Measurements from ENCODE around the gene SLC22A1.
"Not testable (repeated sequence)": the region's sequence is repeated elsewhere in the genome, so short reads cannot be mapped to it uniquely, and the experiment has no call there.

SLC22A1 gene

DNA sequence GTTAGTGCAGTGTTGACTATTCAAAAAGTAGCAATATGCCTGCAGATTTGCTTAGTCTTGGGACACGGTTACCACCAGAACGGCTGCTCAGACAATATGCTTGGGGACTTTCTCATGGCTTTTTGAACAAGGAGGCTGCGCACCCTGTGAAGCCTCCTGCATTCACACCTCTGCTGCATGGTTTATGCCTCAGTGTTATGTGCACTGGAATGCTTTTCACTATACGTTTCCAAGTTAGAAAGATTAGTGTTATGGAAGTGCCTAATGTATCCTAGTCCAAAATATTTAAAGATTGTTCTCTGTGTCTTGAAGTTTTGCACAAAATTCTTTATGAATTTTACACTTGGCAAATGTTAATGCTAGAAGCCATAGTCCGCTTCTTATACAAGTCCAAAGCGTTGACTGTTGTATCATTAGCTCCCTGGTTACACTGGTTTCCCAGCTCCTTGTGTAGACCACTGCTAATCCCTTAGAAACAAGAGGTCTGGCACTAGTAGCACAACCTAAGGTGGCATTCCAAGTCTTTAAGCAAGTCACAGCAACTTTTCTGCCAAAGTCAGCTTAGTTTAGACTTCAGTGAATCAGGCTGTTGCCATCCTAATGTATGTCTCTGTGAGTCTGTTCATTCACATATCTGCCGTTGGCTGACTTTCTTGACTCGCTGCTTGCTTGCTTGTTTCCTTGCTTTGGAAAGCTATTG, 26.3 kb upstream of the SLC22A1 start:
- no peak for DNase-seq

DNA sequence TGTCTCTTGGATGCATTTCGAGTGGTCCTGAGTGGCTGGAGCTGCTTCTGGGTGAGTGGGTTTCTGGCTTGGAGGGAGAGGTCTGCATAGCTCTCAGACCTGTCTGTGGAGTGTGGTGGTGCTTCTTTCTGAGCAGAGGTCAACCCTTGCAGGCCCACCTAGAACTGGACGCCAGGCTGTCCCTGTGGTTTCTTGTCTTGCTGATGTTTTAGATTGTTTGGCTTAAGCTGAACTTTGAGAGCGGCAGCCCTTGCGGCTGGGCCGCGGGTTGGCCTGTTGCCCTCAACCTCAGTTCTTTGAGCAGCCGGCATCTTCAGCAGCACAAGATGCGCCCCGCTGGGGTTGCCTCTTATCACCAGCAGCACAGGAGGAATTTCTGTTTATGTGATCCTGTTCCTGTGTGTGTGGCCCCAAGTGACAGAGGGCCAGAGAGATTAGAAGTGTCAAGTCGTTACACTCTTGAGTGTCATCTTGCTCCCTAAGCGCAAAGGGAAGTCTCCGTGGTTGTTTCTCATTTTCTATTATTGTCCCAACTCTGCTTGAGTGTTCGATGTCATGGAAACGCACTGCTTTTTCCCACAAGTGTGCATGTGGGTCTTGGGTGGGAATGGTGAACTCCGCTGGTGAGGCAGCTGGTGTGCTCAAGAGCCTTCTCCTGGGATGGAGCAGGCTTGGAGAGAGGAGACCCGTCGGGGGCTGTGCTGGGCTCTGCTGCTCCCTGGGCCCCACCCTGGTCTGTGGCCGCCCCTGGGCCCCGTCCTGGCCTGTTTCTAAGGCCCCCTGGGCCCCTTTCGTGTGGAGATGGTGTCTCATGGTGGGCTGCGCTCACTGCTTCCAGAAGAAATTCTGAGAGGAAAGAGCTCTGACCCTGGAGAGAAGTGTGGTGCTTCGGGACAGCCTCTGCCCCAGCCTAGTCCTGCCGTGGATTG, 20.1 kb upstream of the SLC22A1 start:
- DNase-seq: no peak

DNA sequence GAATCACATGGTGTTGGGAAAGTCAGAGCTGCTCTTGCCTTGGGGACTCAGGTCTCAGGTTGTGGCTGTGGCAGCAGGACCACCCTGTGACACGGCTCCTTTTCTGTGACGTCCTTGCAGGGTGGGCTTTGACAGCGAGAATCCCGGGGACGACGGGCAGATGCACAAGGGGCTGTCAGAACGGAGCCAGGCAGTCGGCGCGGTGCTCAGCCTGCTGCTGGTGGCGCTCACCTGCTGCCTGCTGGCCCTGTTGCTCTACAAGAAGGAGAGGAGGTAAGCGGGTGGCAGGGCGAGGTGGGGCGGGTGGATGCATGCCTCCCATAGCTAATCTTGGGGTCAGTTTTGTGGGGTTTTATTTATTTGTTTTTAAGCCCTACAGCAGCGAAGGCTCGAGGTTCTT, 19.2 kb upstream of the SLC22A1 start:
- no peak for DNase-seq

DNA sequence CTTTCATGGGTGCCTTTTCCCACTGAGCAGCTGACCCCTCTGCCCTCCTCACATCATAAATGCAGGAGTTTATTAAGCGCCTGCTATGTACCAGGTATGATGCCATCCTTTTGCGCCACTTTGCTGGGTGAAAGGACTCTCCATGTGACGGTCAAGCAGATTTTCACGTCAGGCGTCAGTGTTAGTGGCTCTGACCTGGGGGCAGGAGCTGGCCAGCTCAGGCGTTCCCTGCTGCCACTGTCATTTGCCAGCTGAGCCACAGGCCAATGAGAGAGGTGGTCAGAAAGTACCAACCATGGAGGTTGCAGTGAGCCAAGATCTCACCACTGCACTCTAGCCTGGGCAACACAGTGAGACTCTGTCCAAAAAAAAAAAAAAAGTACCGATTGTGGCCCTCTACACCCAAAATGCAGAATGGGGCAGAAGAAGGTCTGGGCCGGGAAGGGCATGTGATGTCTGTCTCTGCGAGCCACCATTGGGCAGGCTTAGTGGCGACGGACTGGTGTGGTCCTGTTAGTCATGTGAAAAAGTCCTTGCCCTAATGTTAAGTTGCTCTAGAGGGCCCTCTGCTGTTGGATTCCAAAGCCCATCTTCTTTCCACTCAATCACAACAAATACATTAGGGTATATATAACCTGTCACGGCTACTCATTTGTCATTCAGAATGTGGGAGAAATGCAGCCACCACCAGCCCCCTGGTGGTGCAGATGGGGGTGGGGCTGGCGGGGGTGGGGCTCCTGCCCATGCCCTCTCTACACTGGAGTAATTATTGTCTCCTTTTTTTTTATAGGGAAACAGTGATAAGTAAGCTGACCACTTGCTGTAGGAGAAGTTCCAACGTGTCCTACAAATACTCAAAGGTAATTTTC, 18.4 kb upstream of the SLC22A1 start:
- no peak for DNase-seq

- DNase-seq: no peak
Observed at GRCh38 chr6:160103825-160104100, 17.9 kb upstream of the SLC22A1 start.

DNA sequence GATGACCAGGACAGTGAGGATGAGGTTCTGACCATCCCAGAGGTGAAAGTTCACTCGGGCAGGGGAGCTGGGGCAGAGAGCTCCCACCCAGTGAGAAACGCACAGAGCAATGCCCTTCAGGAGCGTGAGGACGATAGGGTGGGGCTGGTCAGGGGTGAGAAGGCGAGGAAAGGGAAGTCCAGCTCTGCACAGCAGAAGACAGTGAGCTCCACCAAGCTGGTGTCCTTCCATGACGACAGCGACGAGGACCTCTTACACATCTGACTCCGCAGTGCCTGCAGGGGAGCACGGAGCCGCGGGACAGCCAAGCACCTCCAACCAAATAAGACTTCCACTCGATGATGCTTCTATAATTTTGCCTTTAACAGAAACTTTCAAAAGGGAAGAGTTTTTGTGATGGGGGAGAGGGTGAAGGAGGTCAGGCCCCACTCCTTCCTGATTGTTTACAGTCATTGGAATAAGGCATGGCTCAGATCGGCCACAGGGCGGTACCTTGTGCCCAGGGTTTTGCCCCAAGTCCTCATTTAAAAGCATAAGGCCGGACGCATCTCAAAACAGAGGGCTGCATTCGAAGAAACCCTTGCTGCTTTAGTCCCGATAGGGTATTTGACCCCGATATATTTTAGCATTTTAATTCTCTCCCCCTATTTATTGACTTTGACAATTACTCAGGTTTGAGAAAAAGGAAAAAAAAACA, 16.6 kb upstream of the SLC22A1 start:
- no peak for DNase-seq

DNA sequence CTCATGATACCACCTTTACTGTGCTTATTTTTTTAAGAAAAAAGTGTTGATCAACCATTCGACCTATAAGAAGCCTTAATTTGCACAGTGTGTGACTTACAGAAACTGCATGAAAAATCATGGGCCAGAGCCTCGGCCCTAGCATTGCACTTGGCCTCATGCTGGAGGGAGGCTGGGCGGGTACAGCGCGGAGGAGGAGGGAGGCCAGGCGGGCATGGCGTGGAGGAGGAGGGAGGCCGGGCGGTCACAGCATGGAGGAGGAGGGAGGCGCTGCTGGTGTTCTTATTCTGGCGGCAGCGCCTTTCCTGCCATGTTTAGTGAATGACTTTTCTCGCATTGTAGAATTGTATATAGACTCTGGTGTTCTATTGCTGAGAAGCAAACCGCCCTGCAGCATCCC, 15.6 kb upstream of the SLC22A1 start:
- no peak for DNase-seq

DNA sequence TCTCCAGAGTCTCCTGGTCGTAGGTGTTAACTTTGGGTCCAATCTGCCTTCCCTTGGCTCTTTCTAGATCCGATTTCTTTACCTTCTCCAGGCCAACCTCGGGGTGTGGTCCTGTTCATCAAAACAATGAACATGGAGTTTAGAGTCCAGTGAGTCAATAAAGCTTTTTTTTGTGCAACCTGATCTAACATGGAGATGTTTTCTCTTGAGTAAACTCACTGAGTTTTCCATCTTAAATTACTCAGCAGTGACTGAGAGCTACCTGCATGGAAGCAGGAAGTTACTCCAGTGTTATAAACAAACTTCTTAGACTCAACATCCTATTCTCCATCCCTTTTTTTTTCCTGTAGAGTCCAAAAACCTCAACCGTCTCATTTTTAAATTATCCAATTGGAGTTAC, 14.9 kb upstream of the SLC22A1 start:
- DNase-seq: no peak

GRCh38 chr6:160108077-160108476, 13.5 kb upstream of the SLC22A1 start:
- no peak for DNase-seq

GRCh38 chr6:160110586-160111123, 11.0 kb upstream of the SLC22A1 start:
- DNase-seq: no peak

- no peak for DNase-seq
Observed at GRCh38 chr6:160111806-160112205, 9.8 kb upstream of the SLC22A1 start.

DNA sequence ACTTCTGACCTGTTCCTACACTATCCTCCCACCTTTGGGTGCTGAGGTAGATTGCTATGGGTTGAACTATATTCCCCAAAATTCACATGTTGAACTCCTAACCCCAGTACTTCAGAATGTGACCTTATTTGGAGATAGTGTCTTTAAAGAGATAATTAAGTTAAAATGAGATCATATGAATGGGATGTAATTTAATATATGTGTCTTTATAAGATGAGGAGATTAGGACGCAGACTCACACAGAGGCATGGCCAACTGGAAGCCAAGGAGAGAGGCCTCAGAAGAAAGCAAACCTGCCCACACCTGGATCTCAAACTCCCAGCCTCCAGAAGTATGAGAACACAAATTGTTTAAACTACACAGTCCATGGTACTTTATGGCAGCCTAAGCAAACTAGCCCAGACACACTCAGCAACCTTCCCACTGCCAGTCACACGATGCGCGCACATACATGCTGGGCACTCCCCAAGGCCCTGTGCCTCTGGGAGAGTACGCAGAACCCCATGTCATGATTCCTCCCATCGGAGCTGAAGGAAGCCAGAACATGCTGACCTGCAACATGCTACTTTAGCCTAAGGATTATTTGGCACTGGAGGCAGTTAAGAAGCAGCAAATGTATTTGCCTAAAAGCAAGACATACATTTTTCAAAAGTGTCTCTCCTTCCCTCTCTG, 8.9 kb upstream of the SLC22A1 start:
- no peak for DNase-seq

DNA sequence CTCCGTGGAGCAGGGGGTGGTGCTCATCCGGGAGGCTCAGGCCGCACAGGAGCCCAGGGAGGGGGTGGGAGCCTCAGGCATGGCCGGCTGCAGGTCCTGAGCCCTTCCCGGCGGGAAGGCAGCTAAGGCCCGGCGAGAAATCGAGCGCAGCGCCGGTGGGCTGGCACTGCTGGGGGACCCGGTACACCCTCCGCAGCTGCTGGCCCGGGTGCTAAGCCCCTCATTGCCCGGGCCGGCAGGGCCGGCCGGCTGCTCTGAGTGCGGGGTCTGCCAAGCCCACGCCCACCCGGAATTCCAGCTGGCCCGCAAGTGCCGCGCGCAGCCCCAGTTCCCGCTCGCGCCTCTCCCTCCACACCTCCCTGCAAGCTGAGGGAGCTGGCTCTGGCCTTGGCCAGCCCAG, 7.1 kb upstream of the SLC22A1 start:
- not testable (repeated sequence) for DNase-seq

DNA sequence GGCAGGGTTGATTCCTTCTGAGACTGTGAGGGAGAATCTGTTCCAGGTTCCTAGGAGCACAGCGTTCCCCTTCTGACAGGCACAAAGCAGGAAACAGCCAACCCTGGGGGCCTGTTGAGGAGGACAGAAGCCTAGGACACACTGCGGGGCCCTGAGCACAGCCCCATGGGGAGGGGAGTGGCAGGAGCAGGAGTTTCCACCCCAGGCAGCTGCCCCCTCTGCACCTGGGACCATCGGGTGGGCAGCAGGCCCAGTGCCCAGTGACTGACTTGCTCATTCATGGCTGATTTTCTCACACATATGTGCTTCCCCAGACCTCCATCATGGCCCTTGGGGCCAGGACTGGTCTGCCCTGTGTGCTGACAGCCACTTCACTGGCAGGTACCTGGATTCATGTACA, 6.2 kb upstream of the SLC22A1 start:
- DNase-seq: no peak

DNA sequence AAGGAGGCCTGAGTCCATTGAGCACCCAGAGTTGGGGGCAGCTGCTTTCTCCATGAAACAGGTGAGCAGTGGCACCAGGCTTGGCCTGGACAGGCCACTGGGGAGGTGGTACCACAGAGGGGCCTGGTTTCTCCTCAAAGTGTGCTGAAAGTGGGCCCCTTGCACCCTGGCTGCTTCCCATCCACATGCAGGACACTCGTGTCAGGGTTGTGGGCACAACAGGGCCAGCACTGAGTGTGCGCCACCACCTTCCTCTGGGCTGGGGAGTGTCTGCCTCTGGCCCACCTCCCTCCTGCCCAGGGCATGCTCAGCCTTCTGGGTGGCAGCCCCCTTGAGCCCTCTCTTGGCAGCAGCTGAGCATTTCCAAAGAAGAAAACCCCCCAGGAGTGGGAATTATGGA, 5.2 kb upstream of the SLC22A1 start:
- DNase-seq: no peak

DNA sequence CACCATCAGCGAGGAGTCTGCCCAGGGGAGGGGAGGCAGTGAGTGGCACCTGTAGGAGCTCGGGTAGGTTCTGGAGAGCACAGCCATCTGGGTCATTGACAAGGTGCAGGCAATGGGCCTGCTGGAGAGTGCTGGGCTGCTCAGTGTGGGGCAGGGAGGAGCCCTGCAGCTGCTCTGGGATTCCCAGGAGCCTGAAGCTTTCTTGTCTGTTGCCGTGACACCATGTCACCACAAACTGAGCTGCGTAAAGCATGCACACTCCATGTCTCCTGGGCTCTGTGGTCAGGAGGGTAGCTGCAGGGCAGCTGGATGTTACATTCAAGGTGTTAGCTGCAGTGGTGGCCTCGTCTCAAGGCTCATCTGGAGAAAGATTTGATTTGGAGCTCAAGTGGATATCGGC, 4.5 kb upstream of the SLC22A1 start:
- DNase-seq: no peak

GRCh38 chr6:160118620-160119229, 2.9 kb upstream of the SLC22A1 start:
- no peak for DNase-seq

DNA sequence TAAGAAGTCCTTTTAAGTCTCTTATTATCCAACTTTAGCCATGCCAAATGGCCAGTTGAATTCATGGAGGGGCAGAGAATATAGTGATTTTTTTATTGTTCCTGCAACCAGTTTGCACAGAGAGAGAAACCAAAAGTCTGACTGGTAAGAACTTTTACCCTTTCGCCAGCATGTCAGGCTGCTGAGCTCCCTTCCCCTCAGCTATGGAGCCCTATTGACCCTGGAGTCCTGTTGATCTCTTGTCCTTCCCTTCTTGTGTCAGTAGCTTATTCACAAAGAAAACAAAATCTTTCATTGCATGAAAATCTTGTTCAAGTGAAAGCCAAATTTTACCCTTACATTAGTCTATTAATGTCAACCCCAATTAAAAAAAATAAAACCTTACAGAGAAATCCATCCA, 1.5 kb upstream of the SLC22A1 start:
- no peak for DNase-seq

DNA sequence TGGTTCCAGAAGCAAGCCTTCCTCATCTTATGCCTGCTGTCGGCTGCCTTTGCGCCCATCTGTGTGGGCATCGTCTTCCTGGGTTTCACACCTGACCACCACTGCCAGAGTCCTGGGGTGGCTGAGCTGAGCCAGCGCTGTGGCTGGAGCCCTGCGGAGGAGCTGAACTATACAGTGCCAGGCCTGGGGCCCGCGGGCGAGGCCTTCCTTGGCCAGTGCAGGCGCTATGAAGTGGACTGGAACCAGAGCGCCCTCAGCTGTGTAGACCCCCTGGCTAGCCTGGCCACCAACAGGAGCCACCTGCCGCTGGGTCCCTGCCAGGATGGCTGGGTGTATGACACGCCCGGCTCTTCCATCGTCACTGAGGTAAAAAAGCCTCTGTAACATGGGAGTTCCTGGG, 366 bp downstream of the SLC22A1 start:
- DNase-seq: no peak

GRCh38 chr6:160122744-160123143, 1.1 kb downstream of the SLC22A1 start:
- DNase-seq: no peak

GRCh38 chr6:160124007-160124406, 2.4 kb downstream of the SLC22A1 start:
- no peak for DNase-seq

DNA sequence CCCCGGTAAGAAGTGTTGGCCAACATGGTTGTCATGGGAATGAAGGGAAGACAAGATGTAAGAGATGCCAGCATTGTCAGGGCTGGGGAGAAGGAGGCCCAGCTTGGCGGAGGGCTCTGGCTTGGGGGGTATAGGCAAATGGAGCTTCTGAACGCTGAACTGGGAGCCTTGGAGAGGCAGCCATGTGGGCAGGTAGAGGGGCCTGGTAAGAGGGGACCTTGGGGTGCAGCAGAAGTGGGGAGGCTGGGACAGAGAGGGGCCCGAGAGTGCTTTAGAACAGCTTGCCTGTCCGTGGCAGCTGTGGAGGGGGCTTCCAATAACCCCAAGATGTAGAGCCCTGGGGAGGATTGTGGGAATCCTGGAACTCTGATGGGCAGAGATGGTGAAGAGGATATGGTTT, 3.0 kb downstream of the SLC22A1 start:
- DNase-seq: no peak
